K562 (cell line): ENCODE results near the gene REC8. TPM values are rescaled to one million over a fixed set of nuclear protein-coding genes. Genes with fewer than 3 reads are reported as not detected.

Experiments
- ATAC-seq: fragments of 200-7000 bp; cut with Tn5 transposase; 3 replicates; pipeline ENCODE4 v1.9.1; 2020; ENCODE audit warnings: moderate library complexity
- BruUV-seq: library from RNA; stranded (reverse); fragments of 400-500 nt; replicated peaks from 2 replicates; lab custom pipeline; 2021; lab: Mats Ljungman, UMichigan
- CTCF ChIA-PET: fragments of 300-600 bp; formaldehyde crosslinking; extraction: SDS; loops from one replicate; lab custom pipeline; 2021; ENCODE audit warnings: low intra/inter-chr PET ratio; lab: Yijun Ruan, JAX
- POLR2A ChIA-PET: fragments of 300-600, 350-650 bp; sonication (Branson Sonifier 250); formaldehyde crosslinking; extraction: SDS; loops from one replicate; lab custom pipeline; 2021; ENCODE audit warnings: antibody characterized with exemption, inconsistent platforms; lab: Yijun Ruan, JAX
- DNase-seq, 4 experiments: peaks; one replicate each; pipeline versions ENCODE4 v3.0.0 to v3.0.0-alpha.2; 2011 to 2018; ENCODE audit warnings: low spot score in 3 of 4, mixed read lengths in 3 of 4; ENCODE audit errors: extremely low read depth in 1 of 4
- FAIRE-seq: peaks from 2 replicates; lab custom pipeline; 2011; peaks lifted over from hg19 to GRCh38; lab: Jason Lieb, UNC
- H2AFZ ChIP-seq: 2 replicates; pipeline ENCODE4 v1.6.0; 2011; ENCODE audit warnings: low read depth, low read length, control low read depth, inconsistent platforms
- H3K27ac ChIP-seq: fragments of 200-600 bp; 3 replicates; pipeline ENCODE4 v1.8.0; 2011; ENCODE audit warnings: low read depth, mild to moderate bottlenecking, control low read depth, inconsistent platforms, low read length, moderate library complexity, mixed read lengths; ENCODE audit errors: extremely low read depth
- H3K27me3 ChIP-seq, 2 experiments: fragments of 300-600 bp in 1 of 2; 2 replicates in 1 of 2; 3 replicates in 1 of 2; pipeline versions ENCODE4 v1.6.0 to v1.8.0; 2011; ENCODE audit warnings: inconsistent platforms in 2 of 2, low read length in 2 of 2, mild to moderate bottlenecking in 1 of 2, mixed read lengths in 1 of 2, moderate library complexity in 1 of 2; ENCODE audit not compliant: control insufficient read depth in 2 of 2, insufficient read depth in 2 of 2
- H3K36me3 ChIP-seq: fragments of 300-600 bp; 3 replicates; pipeline ENCODE4 v1.8.0; 2011; ENCODE audit warnings: mild to moderate bottlenecking, low read length, inconsistent platforms; ENCODE audit not compliant: control insufficient read depth, insufficient read depth
- H3K4me1 ChIP-seq, 2 experiments: fragments of 200-600 bp in 1 of 2; replicated peaks in 1 of 2; 2 replicates in 1 of 2; 3 replicates in 1 of 2; pipeline versions ENCODE4 v1.5.1 to v1.8.0; 2011; ENCODE audit warnings: inconsistent platforms in 2 of 2, low read length in 2 of 2, mild to moderate bottlenecking in 1 of 2, mixed read lengths in 1 of 2, moderate library complexity in 1 of 2; ENCODE audit not compliant: control insufficient read depth in 2 of 2, insufficient read depth in 2 of 2
- H3K4me2 ChIP-seq: 2 replicates; pipeline ENCODE4 v1.6.1; 2011; ENCODE audit warnings: low read length, control low read depth, inconsistent platforms, mixed read lengths; ENCODE audit not compliant: insufficient read depth
- H3K4me3 ChIP-seq: fragments of 200-600 bp; sonication (generic), shearing (Covaris generic); 2 replicates; pipeline ENCODE4 v1.5.1; 2016; ENCODE audit warnings: control low read depth, inconsistent platforms
- H3K79me2 ChIP-seq: fragments of 200-600 bp; 3 replicates; pipeline ENCODE4 v1.8.0; 2011; ENCODE audit warnings: low read length, inconsistent platforms; ENCODE audit not compliant: control insufficient read depth, insufficient read depth
- H3K9ac ChIP-seq, 2 experiments: 2 replicates each; pipeline versions ENCODE4 v1.6.0 to v1.6.1; 2011; ENCODE audit warnings: low read depth in 2 of 2, low read length in 2 of 2, control low read depth in 1 of 2, inconsistent platforms in 1 of 2, mild to moderate bottlenecking in 1 of 2, mixed read lengths in 1 of 2; ENCODE audit not compliant: insufficient read depth in 1 of 2
- H3K9me1 ChIP-seq: one replicate; pipeline ENCODE4 v1.6.0; 2011; ENCODE audit warnings: inconsistent platforms, mild to moderate bottlenecking, low read length, moderate library complexity; ENCODE audit not compliant: control insufficient read depth, insufficient read depth
- H3K9me3 ChIP-seq: replicated peaks from 2 replicates; pipeline ENCODE4 v1.5.1; 2011; ENCODE audit warnings: low read depth, low read length, inconsistent platforms; ENCODE audit not compliant: control insufficient read depth, insufficient read depth
- H4K20me1 ChIP-seq: replicated peaks from 2 replicates; pipeline ENCODE4 v1.6.1; 2011; ENCODE audit warnings: low read length, inconsistent platforms, mixed read lengths; ENCODE audit not compliant: control insufficient read depth, insufficient read depth
- E2F1 ChIP-seq: sonication (generic); formaldehyde crosslinking; IDR thresholded peaks from 2 replicates; pipeline ENCODE4 v1.8.1; 2023; ENCODE audit warnings: mild to moderate bottlenecking, missing genetic modification reagents, moderate library complexity
- HMBOX1 ChIP-seq: sonication (generic); IDR thresholded peaks from 2 replicates; pipeline ENCODE4 v1.6.1; 2016
- IRF9 ChIP-seq: fragments of 450-650 bp; IDR thresholded peaks from 2 replicates; pipeline ENCODE4 v1.6.1; 2016; ENCODE audit warnings: missing biosample characterization, missing genetic modification characterization
- SMAD2 ChIP-seq: fragments of 150-350 bp; IDR thresholded peaks from 2 replicates; pipeline ENCODE4 v1.6.1; 2014; ENCODE audit warnings: low read depth, mild to moderate bottlenecking, low read length
- ZFP36 ChIP-seq: fragments of 150-350 bp; IDR thresholded peaks from 2 replicates; pipeline ENCODE4 v1.6.1; 2018; ENCODE audit warnings: low read length, low read depth; ENCODE audit not compliant: partially characterized antibody
- ZNF217 ChIP-seq: sonication (generic); formaldehyde crosslinking; IDR thresholded peaks from 2 replicates; pipeline ENCODE4 v1.8.0; 2022; ENCODE audit warnings: mild to moderate bottlenecking, missing genetic modification reagents
- ZNF584 ChIP-seq: fragments of 200-800 bp; sonication (Bioruptor generic); IDR thresholded peaks from 2 replicates; pipeline ENCODE4 v1.6.1; 2016; ENCODE audit warnings: low read depth, mild to moderate bottlenecking, missing genetic modification characterization, missing compliant biosample characterization
- ZNF668 ChIP-seq: fragments of 250-450 bp; sonication (Bioruptor Pico); IDR thresholded peaks from 2 replicates; pipeline ENCODE4 v1.8.0; 2022; ENCODE audit warnings: mild to moderate bottlenecking, inconsistent platforms
- WGBS: fragments of 100-300 bp; shearing (Covaris generic); methylation state at CpG from one replicate; pipeline ENCODE4 v1.1.6; 2016; ENCODE audit warnings: low coverage, mixed read lengths; ENCODE audit not compliant: insufficient coverage; ENCODE audit errors: missing lambda C conversion rate; 5-methylcytosine and 5-hydroxymethylcytosine counted together
- in situ Hi-C: fragments of 300-500 bp; cut with MboI; formaldehyde crosslinking; loops from 4 replicates; pipeline ENCODE4 v1.15.0; 2018; ENCODE audit warnings: inconsistent platforms, mixed read lengths
- intact Hi-C: fragments of 100-400 bp; cut with micrococcal nuclease; formaldehyde crosslinking; loops from 2 replicates; pipeline ENCODE4 v1.14.2; 2022
- polyA plus RNA-seq, 8 experiments: library from polyadenylated mRNA; depleted of rRNA in 4 of 8; stranded (reverse) in 5 of 8; unstranded in 3 of 8; fragments of >200 nt; fragmentation: Nextera tagmentation in 2 of 8; fragmentation: Illumina TruSeq in 1 of 8; extraction: Ambion mirVana in 2 of 8; extraction: Trizol in 1 of 8; gene quantifications; 2 replicates each; pipeline versions ENCODE4 v1.2.1 to v1.2.3, GENCODE V29; 2011 to 2014; ENCODE audit warnings: inconsistent platforms in 1 of 8, missing spikeins in 1 of 8
- total RNA-seq, 7 experiments: library from RNA; depleted of rRNA in 6 of 7; stranded (reverse); fragments of >200 nt in 6 of 7; fragmentation: Illumina TruSeq in 2 of 7; extraction: Trizol in 2 of 7; gene quantifications; 2 replicates each; pipeline versions ENCODE4 v1.2.1 to v1.2.3, GENCODE V29; 2011 to 2021; ENCODE audit warnings: low replicate concordance in 1 of 7

Gene REC8
- total and polyA plus RNA-seq, 9 of the 15 experiments (the other 6 are each of a cell fraction or from before 2014, with no cell fraction given), result 0.11 to 2.5 (median 0.85) TPM

- no peak for TF ChIP-seq ZNF668 (CRISPR knock-in tag)
- TF ChIP-seq, all 486 proteins: peak for 0
Observed at GRCh38 chr14:24185026-24185425, 13.1 kb downstream of the REC8 start (continued).

GRCh38 chr14:24185741-24186140 is 13.9 kb downstream of the REC8 start:
- peaks cover 3% of the 10 kb centered on the region for H3K9me1 ChIP-seq
- no peak overlapping the region for H3K4me2 ChIP-seq
- no peaks in the 10 kb centered on the region for H3K27me3 ChIP-seq
- peaks cover 0 to 21% of the 10 kb centered on the region in 2 experiments; a peak in 3 of 5 replicates for H3K4me1 ChIP-seq
- H3K79me2 ChIP-seq, result peaks cover 18% of the 10 kb centered on the region
- WGBS, result 87% methylated on average over 8 of the region's 11 CpGs
- no peak for TF ChIP-seq ZFP36
- no peak for TF ChIP-seq ZNF584 (CRISPR knock-in tag)
- TF ChIP-seq SMAD2, result no peak
- TF ChIP-seq IRF9 (tag), result no peak
- TF ChIP-seq E2F1 (CRISPR knock-in tag), result no peak
- no peak for TF ChIP-seq ZNF217
- no peak for TF ChIP-seq HMBOX1
- FAIRE-seq (no peak), ATAC-seq (no peak), DNase-seq (no peak)
- H4K20me1 ChIP-seq, result peaks cover 9% of the 10 kb centered on the region; the same call in 1 of the 2 replicates
- ChIA-PET POLR2A (interaction anchor here (0.9 to 1.5 kb wide), 2 partner anchors 10 to 11 kb away, joined by 3 to 5 read pairs; partner anchors contain the start of gene TM9SF1), CTCF (no interaction called here)
- peaks cover 75% of the 10 kb centered on the region; the same call in 2 of the 3 replicates for H3K36me3 ChIP-seq
- intact Hi-C loops (no loop called here), in situ Hi-C loops (no loop called here)
- H2AFZ ChIP-seq, result no peak overlapping the region
- H3K9me3 ChIP-seq, result no peaks in the 10 kb centered on the region
- no peak overlapping the region for H3K9ac ChIP-seq
- H3K27ac ChIP-seq, result no peak overlapping the region
- no TSS peak for BruUV-seq
- no peak overlapping the region for H3K4me3 ChIP-seq
